ENCODE results near the gene ENPP1. TPM values are rescaled to one million over a fixed set of nuclear protein-coding genes. Genes with fewer than 3 reads are reported as not detected.

The ENPP1 gene
- total RNA-seq, 1 experiment from 2014 or later, result 4.1 TPM

- H3K27me3 ChIP-seq (ENCODE audit: insufficient read depth, low read depth), result no peaks in the 10 kb centered on the region
- no peaks in the 10 kb centered on the region for H3F3A ChIP-seq (ENCODE audit: insufficient read depth, low read depth)
- no peaks in the 10 kb centered on the region for H3K4me1 ChIP-seq (replicated peaks; ENCODE audit: insufficient read depth)
- no peaks in the 10 kb centered on the region for H3K9me3 ChIP-seq (ENCODE audit: insufficient read depth, low read depth)
- no peak overlapping the region for H2AFZ ChIP-seq
- no peaks in the 10 kb centered on the region for H4K20me1 ChIP-seq (ENCODE audit: insufficient read depth)
- POLR2A ChIA-PET (ENCODE audit: unreplicated experiment), result no interaction called here
- no peak for DNase-seq
- intact Hi-C loops (cut with micrococcal nuclease; ENCODE audit: unreplicated experiment), result no loop called here
- CTCF ChIA-PET, result no interaction called here
- H3K27ac ChIP-seq, result no peak overlapping the region
- no TSS peak for BruUV-seq (replicated peaks)
- TF ChIP-seq EZH2 (IDR thresholded peaks at IDR 0.05; ENCODE audit: low read depth) (no peak), CTCF (conservative IDR thresholded peaks at IDR 0.05) (no peak)
- no peak overlapping the region for H3K4me2 ChIP-seq
- no peaks in the 10 kb centered on the region for H3K79me2 ChIP-seq (ENCODE audit: low read depth)
- no peaks in the 10 kb centered on the region for H3K36me3 ChIP-seq (ENCODE audit: low read depth)
- no peak overlapping the region for H3K4me3 ChIP-seq
- no peaks in the 10 kb centered on the region for H3K9me2 ChIP-seq (ENCODE audit: insufficient read depth)
These were observed 130.1 kb downstream of the ENPP1 start for GRCh38 chr6:131937703-131938631.

Small RNA genes lying within 50 kb of the gene (microRNA-seq; reads per million reads assigned to microRNA genes)
- not detected for gene MIR548H5 (ENCODE audit: borderline number of aligned reads, borderline replicate concordance)

Other genes starting within 250 kb of the ENPP1 start
- gene ARG1, start 234.8 kb upstream of the ENPP1 start, total RNA-seq (2021), result not detected in 2 replicates
- gene MED23, start 179.8 kb upstream of the ENPP1 start, total RNA-seq (2021), result 16.8 and 21.3 TPM in 2 replicates
- not detected in 2 replicates for gene ENPP3, start 170.7 kb upstream of the ENPP1 start, total RNA-seq (2021)
- gene OR2A4, start 106.6 kb upstream of the ENPP1 start, total RNA-seq (2021), result not detected in 2 replicates
- not detected in 2 replicates for gene CTAGE9, start 97.0 kb upstream of the ENPP1 start, total RNA-seq (2021)
- gene CCN2, start 143.4 kb downstream of the ENPP1 start, total RNA-seq (2021), result 20.2 and 34.1 TPM in 2 replicates